ENCODE measurements around the gene SLC8B1. TPM values are rescaled to one million over a fixed set of nuclear protein-coding genes. Genes with fewer than 3 reads are reported as not detected.
A peak's percentile ranks its signal among the peaks of the same experiment; 100 is the strongest.

Gene SLC8B1
- total RNA-seq, 1 donor from 2014 or later: 7.1 TPM

- H3K36me3 Mint-ChIP-seq (ENCODE audit: low read depth): peaks cover 3% of the 10 kb centered on the region
- no peak overlapping the region for H3K27ac Mint-ChIP-seq (ENCODE audit: unreplicated experiment)
- H3K4me3 Mint-ChIP-seq: no peak overlapping the region
- no peaks in the 10 kb centered on the region for H3K27me3 Mint-ChIP-seq (ENCODE audit: low read depth)
- no peaks in the 10 kb centered on the region for H3K9me3 Mint-ChIP-seq
- DNase-seq (ENCODE audit: low read depth, low spot score): no peak
- H3K4me1 Mint-ChIP-seq: peaks cover 29% of the 10 kb centered on the region
- TF ChIP-seq CTCF (conservative IDR thresholded peaks at IDR 0.05): no peak
Observed at GRCh38 chr12:113273053-113273725, 61.7 kb downstream of the SLC8B1 start.

- no peaks in the 10 kb centered on the region for H3K27me3 Mint-ChIP-seq (ENCODE audit: low read depth)
- peak overlapping the region; percentile 67 for H3K27ac Mint-ChIP-seq (ENCODE audit: unreplicated experiment)
- no peak overlapping the region for H3K4me3 Mint-ChIP-seq
- H3K9me3 Mint-ChIP-seq: no peaks in the 10 kb centered on the region
- no peak for DNase-seq (ENCODE audit: low read depth, low spot score)
- no peak for TF ChIP-seq CTCF (conservative IDR thresholded peaks at IDR 0.05)
- peaks cover 3% of the 10 kb centered on the region for H3K36me3 Mint-ChIP-seq (ENCODE audit: low read depth)
- peaks cover 29% of the 10 kb centered on the region for H3K4me1 Mint-ChIP-seq
Observed at GRCh38 chr12:113271853-113272561, 62.9 kb downstream of the SLC8B1 start.

- Mint-ChIP-seq H3K4me1 (peaks cover 27% of the 10 kb centered on the region), H3K36me3 (ENCODE audit: low read depth) (peaks cover 3% of the 10 kb centered on the region), H3K9me3 (no peaks in the 10 kb centered on the region), H3K27me3 (ENCODE audit: low read depth) (no peaks in the 10 kb centered on the region), H3K27ac (ENCODE audit: unreplicated experiment) (no peak overlapping the region), H3K4me3 (no peak overlapping the region)
- no peak for TF ChIP-seq CTCF (conservative IDR thresholded peaks at IDR 0.05)
- no peak for DNase-seq (ENCODE audit: low read depth, low spot score)
Observed at GRCh38 chr12:113271466-113271852, 63.5 kb downstream of the SLC8B1 start.

GRCh38 chr12:113270709-113271009, 64.2 kb downstream of the SLC8B1 start:
- DNase-seq (ENCODE audit: low read depth, low spot score): no peak
- TF ChIP-seq CTCF (conservative IDR thresholded peaks at IDR 0.05): no peak
- H3K36me3 Mint-ChIP-seq (ENCODE audit: low read depth): peaks cover 3% of the 10 kb centered on the region
- peaks cover 19% of the 10 kb centered on the region for H3K4me1 Mint-ChIP-seq
- no peaks in the 10 kb centered on the region for H3K27me3 Mint-ChIP-seq (ENCODE audit: low read depth)
- H3K4me3 Mint-ChIP-seq: no peak overlapping the region
- H3K27ac Mint-ChIP-seq (ENCODE audit: unreplicated experiment): no peak overlapping the region
- no peaks in the 10 kb centered on the region for H3K9me3 Mint-ChIP-seq

- H3K4me1 Mint-ChIP-seq: peaks cover 15% of the 10 kb centered on the region
- no peak for TF ChIP-seq CTCF (conservative IDR thresholded peaks at IDR 0.05)
- H3K9me3 Mint-ChIP-seq: no peaks in the 10 kb centered on the region
- H3K27ac Mint-ChIP-seq (ENCODE audit: unreplicated experiment): no peak overlapping the region
- no peaks in the 10 kb centered on the region for H3K36me3 Mint-ChIP-seq (ENCODE audit: low read depth)
- H3K27me3 Mint-ChIP-seq (ENCODE audit: low read depth): no peaks in the 10 kb centered on the region
- no peak for DNase-seq (ENCODE audit: low read depth, low spot score)
- H3K4me3 Mint-ChIP-seq: no peak overlapping the region
Observed at GRCh38 chr12:113269257-113269943, 65.5 kb downstream of the SLC8B1 start.
